Stimulated activated memory B cell treated with anti-CD40 and anti-IgM and Interleukin-4, amounts not matched to agents 10 μg/mL and 1 μg/mL and 100 μg/mL, for 72 hours (primary cell): Measurements from ENCODE around the gene MIER2.
"Not testable (repeated sequence)": the region's sequence is repeated elsewhere in the genome, so short reads cannot be mapped to it uniquely, and the experiment has no call there.

Experiments used
- ATAC-seq: fragments of 150-1000 bp; cut with Tn5 transposase; 2 replicates; pipeline ENCODE4 v1.10.0; 2021
- H3K27ac Mint-ChIP-seq: one replicate; pipeline ENCODE4 v1.8.0; 2022; ENCODE audit warnings: mild to moderate bottlenecking, mixed read lengths
- H3K27me3 Mint-ChIP-seq: one replicate; pipeline ENCODE4 v1.8.0; 2022; ENCODE audit warnings: mixed read lengths
- H3K36me3 Mint-ChIP-seq: one replicate; pipeline ENCODE4 v1.8.0; 2022; ENCODE audit warnings: mixed read lengths
- H3K4me1 Mint-ChIP-seq: one replicate; pipeline ENCODE4 v1.8.0; 2022; ENCODE audit warnings: mixed read lengths
- H3K4me3 Mint-ChIP-seq: one replicate; pipeline ENCODE4 v1.8.0; 2022; ENCODE audit warnings: mild to moderate bottlenecking, moderate library complexity, mixed read lengths
- H3K9me3 Mint-ChIP-seq: one replicate; pipeline ENCODE4 v1.8.0; 2022; ENCODE audit warnings: mixed read lengths

MIER2 gene, protein sequence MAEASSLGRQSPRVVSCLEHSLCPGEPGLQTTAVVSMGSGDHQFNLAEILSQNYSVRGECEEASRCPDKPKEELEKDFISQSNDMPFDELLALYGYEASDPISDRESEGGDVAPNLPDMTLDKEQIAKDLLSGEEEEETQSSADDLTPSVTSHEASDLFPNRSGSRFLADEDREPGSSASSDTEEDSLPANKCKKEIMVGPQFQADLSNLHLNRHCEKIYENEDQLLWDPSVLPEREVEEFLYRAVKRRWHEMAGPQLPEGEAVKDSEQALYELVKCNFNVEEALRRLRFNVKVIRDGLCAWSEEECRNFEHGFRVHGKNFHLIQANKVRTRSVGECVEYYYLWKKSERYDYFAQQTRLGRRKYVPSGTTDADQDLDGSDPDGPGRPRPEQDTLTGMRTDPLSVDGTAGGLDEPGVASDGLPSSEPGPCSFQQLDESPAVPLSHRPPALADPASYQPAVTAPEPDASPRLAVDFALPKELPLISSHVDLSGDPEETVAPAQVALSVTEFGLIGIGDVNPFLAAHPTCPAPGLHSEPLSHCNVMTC

GRCh38 chr19:344625-345319, at the start of gene MIER2:
MIER2 (minus strand) TSS chr19:344796; CDS start chr19:344782, 14 bp downstream.
- H3K27me3 Mint-ChIP-seq: peaks cover 8% of the 10 kb centered on the region
- H3K9me3 Mint-ChIP-seq: peaks cover 3% of the 10 kb centered on the region
- H3K4me1 Mint-ChIP-seq: peaks cover 49% of the 10 kb centered on the region
- peak within 1 kb of the TSS; percentile 78 for H3K4me3 Mint-ChIP-seq
- H3K36me3 Mint-ChIP-seq: peaks cover 9% of the 10 kb centered on the region
- peak; percentile 95 for ATAC-seq
- H3K27ac Mint-ChIP-seq: peak within 1 kb of the TSS; percentile 24

- not testable (repeated sequence) for ATAC-seq
- H3K4me3 Mint-ChIP-seq: peak overlapping the region; percentile 14
Observed at GRCh38 chr19:393560-393959, 49.0 kb upstream of the MIER2 start.

GRCh38 chr19:392375-392970, 47.9 kb upstream of the MIER2 start:
- no peak for ATAC-seq
- H3K36me3 Mint-ChIP-seq: peaks cover 19% of the 10 kb centered on the region
- H3K4me1 Mint-ChIP-seq: peaks cover 6% of the 10 kb centered on the region
- no peak overlapping the region for H3K4me3 Mint-ChIP-seq
- H3K9me3 Mint-ChIP-seq: peaks cover 31% of the 10 kb centered on the region
- H3K27me3 Mint-ChIP-seq: peaks cover 11% of the 10 kb centered on the region
- no peak overlapping the region for H3K27ac Mint-ChIP-seq

More at GRCh38 chr19:393560-393959, 49.0 kb upstream of the MIER2 start:
- peaks cover 19% of the 10 kb centered on the region for H3K36me3 Mint-ChIP-seq
- peaks cover 33% of the 10 kb centered on the region for H3K9me3 Mint-ChIP-seq
- H3K27ac Mint-ChIP-seq: peak overlapping the region; percentile 57
- H3K27me3 Mint-ChIP-seq, H3K4me1 Mint-ChIP-seq: not testable (repeated sequence)

GRCh38 chr19:391726-392374, 47.3 kb upstream of the MIER2 start:
- no peak for ATAC-seq
- peaks cover 11% of the 10 kb centered on the region for H3K27me3 Mint-ChIP-seq
- H3K36me3 Mint-ChIP-seq: peaks cover 19% of the 10 kb centered on the region
- peaks cover 6% of the 10 kb centered on the region for H3K4me1 Mint-ChIP-seq
- peaks cover 31% of the 10 kb centered on the region for H3K9me3 Mint-ChIP-seq
- H3K4me3 Mint-ChIP-seq: no peak overlapping the region
- H3K27ac Mint-ChIP-seq: no peak overlapping the region

- Mint-ChIP-seq H3K27me3 (peaks cover 14% of the 10 kb centered on the region), H3K27ac (no peak overlapping the region), H3K4me3 (no peak overlapping the region), H3K4me1 (peaks cover 6% of the 10 kb centered on the region), H3K9me3 (peaks cover 31% of the 10 kb centered on the region), H3K36me3 (peaks cover 19% of the 10 kb centered on the region)
- ATAC-seq: no peak
Observed at GRCh38 chr19:391207-391557, 46.6 kb upstream of the MIER2 start.

GRCh38 chr19:390386-391206, 46.0 kb upstream of the MIER2 start:
- H3K4me1 Mint-ChIP-seq: peaks cover 6% of the 10 kb centered on the region
- peaks cover 28% of the 10 kb centered on the region for H3K9me3 Mint-ChIP-seq
- no peak overlapping the region for H3K27ac Mint-ChIP-seq

GRCh38 chr19:389935-390289, 45.3 kb upstream of the MIER2 start:
- peaks cover 6% of the 10 kb centered on the region for H3K4me1 Mint-ChIP-seq
- peaks cover 17% of the 10 kb centered on the region for H3K36me3 Mint-ChIP-seq
- peaks cover 22% of the 10 kb centered on the region for H3K9me3 Mint-ChIP-seq
- H3K27ac Mint-ChIP-seq: no peak overlapping the region
- peaks cover 17% of the 10 kb centered on the region for H3K27me3 Mint-ChIP-seq
- no peak for ATAC-seq
- no peak overlapping the region for H3K4me3 Mint-ChIP-seq

More at GRCh38 chr19:390386-391206, 46.0 kb upstream of the MIER2 start:
- Mint-ChIP-seq H3K36me3 (peaks cover 19% of the 10 kb centered on the region), H3K4me3 (no peak overlapping the region), H3K27me3 (peaks cover 17% of the 10 kb centered on the region)
- ATAC-seq: no peak

GRCh38 chr19:389255-389934, 44.8 kb upstream of the MIER2 start:
- Mint-ChIP-seq H3K4me3 (no peak overlapping the region), H3K4me1 (peaks cover 6% of the 10 kb centered on the region), H3K9me3 (peaks cover 18% of the 10 kb centered on the region), H3K36me3 (peaks cover 12% of the 10 kb centered on the region), H3K27ac (no peak overlapping the region), H3K27me3 (peaks cover 20% of the 10 kb centered on the region)
- no peak for ATAC-seq

GRCh38 chr19:388691-389090, 44.1 kb upstream of the MIER2 start:
- Mint-ChIP-seq H3K27me3 (peaks cover 27% of the 10 kb centered on the region), H3K9me3 (peaks cover 12% of the 10 kb centered on the region), H3K4me3 (no peak overlapping the region), H3K4me1 (peaks cover 7% of the 10 kb centered on the region), H3K36me3 (peaks cover 8% of the 10 kb centered on the region), H3K27ac (no peak overlapping the region)
- no peak for ATAC-seq

DNA sequence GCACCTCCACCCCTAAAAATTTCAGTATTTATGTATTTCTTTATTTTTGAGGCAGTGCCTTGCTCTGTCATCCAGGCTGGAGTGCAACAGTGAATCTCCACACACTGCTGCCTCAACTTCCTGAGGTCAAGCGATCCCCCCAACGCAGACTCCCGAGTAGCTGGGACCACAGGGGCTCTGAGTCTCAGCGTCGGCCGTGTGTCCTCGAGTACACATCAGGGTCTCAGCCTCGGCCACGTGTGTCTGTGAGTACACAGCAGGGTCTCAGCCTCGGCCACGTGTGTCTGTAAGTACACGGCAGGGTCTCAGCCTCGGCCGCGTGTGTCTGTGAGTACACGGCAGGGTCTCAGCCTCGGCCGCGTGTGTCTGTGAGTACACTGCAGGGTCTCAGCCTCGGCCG, 43.2 kb upstream of the MIER2 start:
- no peak overlapping the region for H3K27ac Mint-ChIP-seq

DNA sequence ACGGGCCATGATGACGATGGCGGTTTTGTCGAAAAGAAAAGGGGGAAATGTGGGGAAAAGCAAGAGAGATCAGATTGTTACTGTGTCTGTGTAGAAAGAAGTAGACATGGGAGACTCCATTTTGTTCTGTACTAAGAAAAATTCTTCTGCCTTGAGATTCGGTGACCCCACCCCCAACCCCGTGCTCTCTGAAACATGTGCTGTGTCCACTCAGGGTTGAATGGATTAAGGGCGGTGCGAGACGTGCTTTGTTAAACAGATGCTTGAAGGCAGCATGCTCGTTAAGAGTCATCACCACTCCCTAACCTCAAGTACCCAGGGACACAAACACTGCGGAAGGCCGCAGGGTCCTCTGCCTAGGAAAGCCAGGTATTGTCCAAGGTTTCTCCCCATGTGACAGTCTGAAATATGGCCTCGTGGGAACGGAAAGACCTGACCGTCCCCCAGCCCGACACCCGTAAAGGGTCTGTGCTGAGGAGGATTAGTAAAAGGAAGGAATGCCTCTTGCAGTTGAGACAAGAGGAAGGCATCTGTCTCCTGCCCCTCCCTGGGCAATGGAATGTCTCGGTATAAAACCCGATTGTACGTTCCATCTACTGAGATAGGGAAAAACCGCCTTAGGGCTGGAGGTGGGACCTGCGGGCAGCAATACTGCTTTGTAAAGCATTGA, 42.2 kb upstream of the MIER2 start:
- ATAC-seq, H3K27ac Mint-ChIP-seq, H3K36me3 Mint-ChIP-seq, H3K4me3 Mint-ChIP-seq: not testable (repeated sequence)
- Mint-ChIP-seq H3K27me3 (peaks cover 36% of the 10 kb centered on the region), H3K9me3 (peaks cover 13% of the 10 kb centered on the region), H3K4me1 (peaks cover 18% of the 10 kb centered on the region)

More for the DNA sequence above, 43.2 kb upstream of the MIER2 start:
- Mint-ChIP-seq H3K4me1 (peaks cover 9% of the 10 kb centered on the region), H3K27me3 (peaks cover 36% of the 10 kb centered on the region), H3K4me3 (no peak overlapping the region), H3K9me3 (peaks cover 9% of the 10 kb centered on the region), H3K36me3 (no peaks in the 10 kb centered on the region)
- no peak for ATAC-seq

- not testable (repeated sequence) for H3K4me3 Mint-ChIP-seq, H3K27ac Mint-ChIP-seq, ATAC-seq, H3K36me3 Mint-ChIP-seq
- Mint-ChIP-seq H3K4me1 (peaks cover 20% of the 10 kb centered on the region), H3K9me3 (peaks cover 15% of the 10 kb centered on the region), H3K27me3 (peaks cover 36% of the 10 kb centered on the region)
Observed at GRCh38 chr19:386189-386588, 41.6 kb upstream of the MIER2 start.

- peaks cover 20% of the 10 kb centered on the region for H3K4me1 Mint-ChIP-seq
- H3K27me3 Mint-ChIP-seq: peaks cover 36% of the 10 kb centered on the region
- H3K4me3 Mint-ChIP-seq: no peak overlapping the region
- H3K36me3 Mint-ChIP-seq: no peaks in the 10 kb centered on the region
- H3K9me3 Mint-ChIP-seq: peaks cover 19% of the 10 kb centered on the region
- no peak for ATAC-seq
- H3K27ac Mint-ChIP-seq: no peak overlapping the region
Observed at GRCh38 chr19:384799-385169, 40.2 kb upstream of the MIER2 start.
